SK-N-SH (cell line): ENCODE results near the gene PRXL2B. TPM values are rescaled to one million over a fixed set of nuclear protein-coding genes. Genes with fewer than 3 reads are reported as not detected.

Source experiments
- CTCF ChIA-PET: fragments of 300-600, 350-600 bp; formaldehyde crosslinking; extraction: SDS; loops from one replicate; lab custom pipeline; 2021; lab: Yijun Ruan, JAX
- POLR2A ChIA-PET: fragments of 350-600 bp; sonication (Branson Sonifier 250); formaldehyde crosslinking; extraction: SDS; loops from one replicate; lab custom pipeline; 2020; ENCODE audit warnings: antibody characterized with exemption, inconsistent platforms; lab: Yijun Ruan, JAX
- DNase-seq: peaks from one replicate; pipeline ENCODE4 v3.0.0; 2012
- H2AFZ ChIP-seq: fragments of 200-600 bp; sonication (generic); 2 replicates; pipeline ENCODE4 v1.8.1; 2016; ENCODE audit warnings: antibody characterized with exemption, mild to moderate bottlenecking, low read depth
- H3F3A ChIP-seq: fragments of 200-600 bp; sonication (generic); replicated peaks from 2 replicates; pipeline ENCODE3; 2016; ENCODE audit warnings: antibody characterized with exemption, mild to moderate bottlenecking; ENCODE audit not compliant: insufficient read depth
- H3K27ac ChIP-seq, 2 experiments: fragments of 200-500 bp in 1 of 2; fragments of 200-600 bp in 1 of 2; sonication (Bioruptor generic) in 1 of 2; sonication (generic), shearing (Covaris generic) in 1 of 2; 2 replicates each; pipeline versions ENCODE4 v1.5.1 to v1.6.1; 2014 to 2016; ENCODE audit warnings: low read depth in 2 of 2, inconsistent platforms in 1 of 2, low read length in 1 of 2, mild to moderate bottlenecking in 1 of 2, mixed read lengths in 1 of 2
- H3K27me3 ChIP-seq: fragments of 200-600 bp; sonication (generic), shearing (Covaris generic); 2 replicates; pipeline ENCODE4 v1.6.1; 2016; ENCODE audit warnings: mixed run types; ENCODE audit not compliant: insufficient read depth
- H3K36me3 ChIP-seq, 2 experiments: fragments of 200-500 bp in 1 of 2; fragments of 200-600 bp in 1 of 2; sonication (Bioruptor generic) in 1 of 2; sonication (generic) in 1 of 2; replicated peaks in 1 of 2; 2 replicates each; pipeline versions ENCODE3 to v1.5.1; 2014 to 2016; ENCODE audit warnings: low read length in 1 of 2, mild to moderate bottlenecking in 1 of 2; ENCODE audit not compliant: insufficient read depth in 2 of 2, control insufficient read depth in 1 of 2
- H3K4me1 ChIP-seq, 2 experiments: fragments of 200-500 bp in 1 of 2; fragments of 200-600 bp in 1 of 2; sonication (Bioruptor generic) in 1 of 2; sonication (generic), shearing (Covaris generic) in 1 of 2; 2 replicates each; pipeline versions ENCODE4 v1.5.1 to v1.6.1; 2014 to 2016; ENCODE audit warnings: low read depth in 1 of 2, low read length in 1 of 2, mixed run types in 1 of 2; ENCODE audit not compliant: insufficient read depth in 2 of 2, control insufficient read depth in 1 of 2
- H3K4me2 ChIP-seq: fragments of 200-600 bp; sonication (generic), shearing (Covaris generic); 2 replicates; pipeline ENCODE4 v1.6.1; 2017; ENCODE audit warnings: mixed run types
- H3K4me3 ChIP-seq, 2 experiments: fragments of 200-500 bp in 1 of 2; fragments of 200-600 bp in 1 of 2; sonication (Bioruptor generic) in 1 of 2; sonication (generic), shearing (Covaris generic) in 1 of 2; 2 replicates each; pipeline versions ENCODE4 v1.5.1 to v1.8.1; 2014 to 2016; ENCODE audit warnings: low read depth in 2 of 2, inconsistent platforms in 1 of 2, low read length in 1 of 2, mild to moderate bottlenecking in 1 of 2, mixed read lengths in 1 of 2, moderate library complexity in 1 of 2
- H3K79me2 ChIP-seq: fragments of 200-600 bp; sonication (generic); 2 replicates; pipeline ENCODE4 v1.8.1; 2017; ENCODE audit warnings: mild to moderate bottlenecking; ENCODE audit not compliant: insufficient read depth
- H3K9ac ChIP-seq: fragments of 200-600 bp; sonication (generic); 2 replicates; pipeline ENCODE4 v1.6.1; 2017; ENCODE audit warnings: mixed run types
- H3K9me2 ChIP-seq: fragments of 200-600 bp; sonication (generic); 2 replicates; pipeline ENCODE4 v1.6.1; 2017; ENCODE audit warnings: mixed run types
- H3K9me3 ChIP-seq: fragments of 200-600 bp; sonication (generic); 2 replicates; pipeline ENCODE4 v1.6.1; 2017; ENCODE audit warnings: mixed run types, mild to moderate bottlenecking, moderate library complexity
- H4K20me1 ChIP-seq: fragments of 200-600 bp; sonication (generic); 2 replicates; pipeline ENCODE4 v1.6.1; 2017; ENCODE audit warnings: mild to moderate bottlenecking, mixed run types; ENCODE audit not compliant: insufficient read depth
- ELF1 ChIP-seq: IDR thresholded peaks from 2 replicates; pipeline ENCODE4 v1.4.0; 2012
- EZH2phosphoT487 ChIP-seq: fragments of 200-600 bp; sonication (generic); IDR thresholded peaks from 2 replicates; pipeline ENCODE4 v1.6.1; 2017; ENCODE audit warnings: low read depth, mixed run types, mild to moderate bottlenecking, antibody characterized with exemption, moderate library complexity, borderline replicate concordance
- FOXJ3 ChIP-seq: sonication (generic); formaldehyde crosslinking; IDR thresholded peaks from 2 replicates; pipeline ENCODE4 v1.5.1; 2020; ENCODE audit warnings: mild to moderate bottlenecking, missing genetic modification reagents
- GABPA ChIP-seq: IDR thresholded peaks from 2 replicates; pipeline ENCODE4 v1.4.0; 2012; ENCODE audit warnings: low read depth, mild to moderate bottlenecking
- IRF3 ChIP-seq: fragments of 150-350 bp; IDR thresholded peaks from 2 replicates; pipeline ENCODE4 v1.6.1; 2016; ENCODE audit warnings: mild to moderate bottlenecking, low read depth, low read length
- JUND ChIP-seq: IDR thresholded peaks from 2 replicates; pipeline ENCODE4 v1.4.0; 2012
- MAX ChIP-seq: IDR thresholded peaks from 2 replicates; pipeline ENCODE4 v1.4.0; 2012; ENCODE audit warnings: low read depth
- MXI1 ChIP-seq: IDR thresholded peaks from 2 replicates; pipeline ENCODE4 v1.6.1; 2012; ENCODE audit warnings: mild to moderate bottlenecking, low read depth, low read length, improper control_type of control experiment
- NRF1 ChIP-seq: IDR thresholded peaks from 2 replicates; pipeline ENCODE4 v1.6.1; 2012; ENCODE audit warnings: low read depth, mild to moderate bottlenecking, low read length
- POLR2AphosphoS5 ChIP-seq: IDR thresholded peaks from 2 replicates; pipeline ENCODE4 v1.6.1; 2012; ENCODE audit warnings: low read depth, low read length
- RXRA ChIP-seq: IDR thresholded peaks from 2 replicates; pipeline ENCODE4 v1.4.0; 2012; ENCODE audit warnings: low read depth, mild to moderate bottlenecking, borderline replicate concordance
- SIN3A ChIP-seq: IDR thresholded peaks from 2 replicates; pipeline ENCODE4 v1.6.1; 2012; ENCODE audit warnings: low read depth, mild to moderate bottlenecking, low read length, moderate library complexity, borderline replicate concordance
- USF2 ChIP-seq: fragments of 150-350 bp; IDR thresholded peaks from 2 replicates; pipeline ENCODE4 v1.6.1; 2017; ENCODE audit warnings: antibody characterized with exemption, low read length, low read depth, borderline replicate concordance
- WGBS: methylation state at CpG from one replicate; pipeline ENCODE4 v1.1.6; 2017; ENCODE audit warnings: low lambda C conversion rate; 5-methylcytosine and 5-hydroxymethylcytosine counted together
- polyA plus RNA-seq, 3 experiments: library from polyadenylated mRNA; depleted of rRNA; stranded (reverse); fragments of >200 nt; gene quantifications; 2 replicates each; pipeline ENCODE4 v1.2.3, GENCODE V29; 2012
- TF ChIP-seq, protein P1 (sequence below): IDR thresholded peaks from 2 replicates; pipeline ENCODE4 v1.4.0; 2012; ENCODE audit warnings: low read depth, borderline replicate concordance
- TF ChIP-seq, protein P2 (sequence below): fragments of 200-600 bp; sonication (generic); IDR thresholded peaks from 2 replicates; pipeline ENCODE4 v1.6.1; 2017; ENCODE audit warnings: antibody characterized with exemption, mild to moderate bottlenecking, moderate library complexity

Gene PRXL2B
- polyA plus RNA-seq, 1 of the 3 experiments (the other 2 are of a cell fraction), result 33.7 TPM

- CTCF ChIA-PET, result interaction anchor here (1.2 to 3.0 kb wide), 4 partner anchors 37 to 125 kb away, joined by 3 to 13 read pairs (median 6); no protein-coding TSS in a partner anchor
- peak; percentile 82 for DNase-seq
- H3F3A ChIP-seq, result peaks cover 6% of the 10 kb centered on the region
- no peaks in the 10 kb centered on the region for H3K9me3 ChIP-seq
- H3K36me3 ChIP-seq, result peaks cover 0 to 5% of the 10 kb centered on the region in 2 experiments
- peak overlapping the region; percentile 77 for H3K9ac ChIP-seq
- H4K20me1 ChIP-seq, result no peaks in the 10 kb centered on the region
- no peaks in the 10 kb centered on the region for H3K9me2 ChIP-seq
- POLR2A ChIA-PET, result interaction anchor here (0.6 to 1.3 kb wide), 6 partner anchors 24 to 194 kb away, joined by 3 to 5 read pairs (median 4); partner anchors contain the start of gene RER1
- no peak for TF ChIP-seq EZH2phosphoT487
- TF ChIP-seq SIN3A, result no peak
- TF ChIP-seq MXI1, result 0 out of 2 replicates have a peak, but pooled peaks have one; percentile 13
- TF ChIP-seq ELF1, result peak; percentile 17; the same call in 1 of the 2 replicates
- no peak for TF ChIP-seq IRF3
- no peak for TF ChIP-seq RXRA
- TF ChIP-seq MAX, result peak; percentile 27; the same call in 1 of the 2 replicates
- peak; percentile 52 for TF ChIP-seq GABPA
- TF ChIP-seq JUND, result no peak
- H3K4me2 ChIP-seq, result peak overlapping the region; percentile 93
- H3K79me2 ChIP-seq, result peaks cover 6% of the 10 kb centered on the region; the same call in 1 of the 2 replicates
- no peaks in the 10 kb centered on the region for H3K27me3 ChIP-seq
- peak overlapping the region; percentile 70 to 86 for H3K4me3 ChIP-seq
- H2AFZ ChIP-seq, result peak overlapping the region; percentile 63
- peaks cover 0 to 29% of the 10 kb centered on the region in 2 experiments; a peak in 1 of 4 replicates for H3K4me1 ChIP-seq
- WGBS, result 5% methylated on average over 19 of the region's 28 CpGs
- H3K27ac ChIP-seq, result peak overlapping the region; percentile 45 to 88; a peak in 3 of 4 replicates
Measured at GRCh38 chr1:2585318-2586092, 1.1 kb upstream of the PRXL2B start.

GRCh38 chr1:2587071-2587859, 688 bp downstream of the PRXL2B start:
- H3K4me1 ChIP-seq, result peaks cover 0 to 29% of the 10 kb centered on the region in 2 experiments; a peak in 1 of 4 replicates
- no peaks in the 10 kb centered on the region for H4K20me1 ChIP-seq
- ChIA-PET POLR2A (interaction anchor here (0.8 to 1.7 kb wide), 2 partner anchors 23 to 24 kb away, joined by 3 to 5 read pairs; no protein-coding TSS in a partner anchor), CTCF (interaction anchor here (0.9 to 3.0 kb wide), 5 partner anchors 39 to 392 kb away, joined by 3 to 13 read pairs (median 3); partner anchors contain the start of gene FAAP20)
- peaks cover 6% of the 10 kb centered on the region for H3F3A ChIP-seq
- H2AFZ ChIP-seq, result no peak overlapping the region
- H3K9me2 ChIP-seq, result no peaks in the 10 kb centered on the region
- peaks cover 6% of the 10 kb centered on the region; the same call in 1 of the 2 replicates for H3K79me2 ChIP-seq
- H3K9me3 ChIP-seq, result no peaks in the 10 kb centered on the region
- peak overlapping the region in 1 of 2 experiments; percentile 91; a peak in 2 of 4 replicates for H3K27ac ChIP-seq
- TF ChIP-seq NRF1 (0 out of 2 replicates have a peak, but pooled peaks have one; percentile 7), USF2 (no peak), FOXJ3 (CRISPR knock-in tag) (no peak; the same call in 1 of the 2 replicates), SIN3A (no peak), MXI1 (peak; percentile 40), MAX (0 out of 2 replicates have a peak, but pooled peaks have one; percentile 5), POLR2AphosphoS5 (no peak)
- TF ChIP-seq, protein P1, sequence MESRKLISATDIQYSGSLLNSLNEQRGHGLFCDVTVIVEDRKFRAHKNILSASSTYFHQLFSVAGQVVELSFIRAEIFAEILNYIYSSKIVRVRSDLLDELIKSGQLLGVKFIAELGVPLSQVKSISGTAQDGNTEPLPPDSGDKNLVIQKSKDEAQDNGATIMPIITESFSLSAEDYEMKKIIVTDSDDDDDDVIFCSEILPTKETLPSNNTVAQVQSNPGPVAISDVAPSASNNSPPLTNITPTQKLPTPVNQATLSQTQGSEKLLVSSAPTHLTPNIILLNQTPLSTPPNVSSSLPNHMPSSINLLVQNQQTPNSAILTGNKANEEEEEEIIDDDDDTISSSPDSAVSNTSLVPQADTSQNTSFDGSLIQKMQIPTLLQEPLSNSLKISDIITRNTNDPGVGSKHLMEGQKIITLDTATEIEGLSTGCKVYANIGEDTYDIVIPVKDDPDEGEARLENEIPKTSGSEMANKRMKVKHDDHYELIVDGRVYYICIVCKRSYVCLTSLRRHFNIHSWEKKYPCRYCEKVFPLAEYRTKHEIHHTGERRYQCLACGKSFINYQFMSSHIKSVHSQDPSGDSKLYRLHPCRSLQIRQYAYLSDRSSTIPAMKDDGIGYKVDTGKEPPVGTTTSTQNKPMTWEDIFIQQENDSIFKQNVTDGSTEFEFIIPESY, result no peak
- TF ChIP-seq, protein P2, sequence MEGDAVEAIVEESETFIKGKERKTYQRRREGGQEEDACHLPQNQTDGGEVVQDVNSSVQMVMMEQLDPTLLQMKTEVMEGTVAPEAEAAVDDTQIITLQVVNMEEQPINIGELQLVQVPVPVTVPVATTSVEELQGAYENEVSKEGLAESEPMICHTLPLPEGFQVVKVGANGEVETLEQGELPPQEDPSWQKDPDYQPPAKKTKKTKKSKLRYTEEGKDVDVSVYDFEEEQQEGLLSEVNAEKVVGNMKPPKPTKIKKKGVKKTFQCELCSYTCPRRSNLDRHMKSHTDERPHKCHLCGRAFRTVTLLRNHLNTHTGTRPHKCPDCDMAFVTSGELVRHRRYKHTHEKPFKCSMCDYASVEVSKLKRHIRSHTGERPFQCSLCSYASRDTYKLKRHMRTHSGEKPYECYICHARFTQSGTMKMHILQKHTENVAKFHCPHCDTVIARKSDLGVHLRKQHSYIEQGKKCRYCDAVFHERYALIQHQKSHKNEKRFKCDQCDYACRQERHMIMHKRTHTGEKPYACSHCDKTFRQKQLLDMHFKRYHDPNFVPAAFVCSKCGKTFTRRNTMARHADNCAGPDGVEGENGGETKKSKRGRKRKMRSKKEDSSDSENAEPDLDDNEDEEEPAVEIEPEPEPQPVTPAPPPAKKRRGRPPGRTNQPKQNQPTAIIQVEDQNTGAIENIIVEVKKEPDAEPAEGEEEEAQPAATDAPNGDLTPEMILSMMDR, result no peak
- peak; percentile 77 for DNase-seq
- H3K4me2 ChIP-seq, result peak overlapping the region; percentile 96
- WGBS, result 19% methylated on average over 13 of the region's 52 CpGs
- peak overlapping the region; percentile 66 for H3K9ac ChIP-seq
- H3K36me3 ChIP-seq, result peaks cover 0 to 5% of the 10 kb centered on the region in 2 experiments
- H3K27me3 ChIP-seq, result no peaks in the 10 kb centered on the region
- H3K4me3 ChIP-seq, result peak overlapping the region; percentile 70 to 86
